DND-41 (cell line): Measurements from ENCODE around the gene SRL.

Experiments used
- EZH2 ChIP-seq: IDR thresholded peaks from 3 replicates; pipeline ENCODE4 v1.6.1; 2012; ENCODE audit warnings: borderline replicate concordance, low read depth, mild to moderate bottlenecking, moderate library complexity, low read length, inconsistent platforms; ENCODE audit not compliant: severe bottlenecking
- TF ChIP-seq, protein P1 (sequence below): IDR thresholded peaks from 2 replicates; pipeline ENCODE4 v1.5.1; 2012; ENCODE audit warnings: borderline replicate concordance, low read length, moderate library complexity, mild to moderate bottlenecking; ENCODE audit not compliant: poor library complexity, severe bottlenecking; ENCODE audit errors: extremely low read depth

DNA sequence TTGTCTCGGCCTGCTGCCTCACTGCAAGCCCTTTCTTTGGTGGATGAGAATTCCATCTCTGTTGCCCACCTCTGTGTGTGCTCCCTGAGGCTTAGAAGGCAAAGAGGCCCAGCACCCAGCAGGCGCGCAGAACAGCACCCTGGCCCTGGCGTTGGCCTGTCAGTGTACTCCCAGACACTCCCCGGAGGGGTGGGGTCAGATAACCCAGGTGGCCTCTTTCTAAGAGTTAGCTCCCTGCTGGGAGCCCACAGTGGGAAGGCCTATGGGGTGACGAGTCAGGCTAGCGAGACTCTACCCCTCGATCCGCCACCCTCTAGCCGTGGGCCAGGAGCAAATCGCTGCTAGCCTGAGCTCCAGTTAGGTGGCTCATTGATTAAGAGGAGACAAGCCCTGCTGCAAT, 38.1 kb downstream of the SRL start:
- TF ChIP-seq, protein P1, sequence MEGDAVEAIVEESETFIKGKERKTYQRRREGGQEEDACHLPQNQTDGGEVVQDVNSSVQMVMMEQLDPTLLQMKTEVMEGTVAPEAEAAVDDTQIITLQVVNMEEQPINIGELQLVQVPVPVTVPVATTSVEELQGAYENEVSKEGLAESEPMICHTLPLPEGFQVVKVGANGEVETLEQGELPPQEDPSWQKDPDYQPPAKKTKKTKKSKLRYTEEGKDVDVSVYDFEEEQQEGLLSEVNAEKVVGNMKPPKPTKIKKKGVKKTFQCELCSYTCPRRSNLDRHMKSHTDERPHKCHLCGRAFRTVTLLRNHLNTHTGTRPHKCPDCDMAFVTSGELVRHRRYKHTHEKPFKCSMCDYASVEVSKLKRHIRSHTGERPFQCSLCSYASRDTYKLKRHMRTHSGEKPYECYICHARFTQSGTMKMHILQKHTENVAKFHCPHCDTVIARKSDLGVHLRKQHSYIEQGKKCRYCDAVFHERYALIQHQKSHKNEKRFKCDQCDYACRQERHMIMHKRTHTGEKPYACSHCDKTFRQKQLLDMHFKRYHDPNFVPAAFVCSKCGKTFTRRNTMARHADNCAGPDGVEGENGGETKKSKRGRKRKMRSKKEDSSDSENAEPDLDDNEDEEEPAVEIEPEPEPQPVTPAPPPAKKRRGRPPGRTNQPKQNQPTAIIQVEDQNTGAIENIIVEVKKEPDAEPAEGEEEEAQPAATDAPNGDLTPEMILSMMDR, result no peak
- no peak for TF ChIP-seq EZH2
